HEK293T (cell line): ENCODE measurements around the gene AANAT.

Source experiments
- BHLHE40 ChIP-seq: fragments of 450-650 bp; IDR thresholded peaks from 2 replicates; pipeline ENCODE4 v1.6.1; 2016; ENCODE audit warnings: mild to moderate bottlenecking, moderate library complexity, borderline replicate concordance
- CTBP1 ChIP-seq: fragments of 450-650 bp; IDR thresholded peaks from 2 replicates; pipeline ENCODE4 v1.6.1; 2016; ENCODE audit warnings: borderline replicate concordance
- ELF4 ChIP-seq: fragments of 450-650 bp; IDR thresholded peaks from 2 replicates; pipeline ENCODE4 v1.6.1; 2017; ENCODE audit warnings: antibody characterized with exemption
- FOXK2 ChIP-seq: fragments of 450-650 bp; IDR thresholded peaks from 2 replicates; pipeline ENCODE4 v1.6.1; 2016; ENCODE audit warnings: mild to moderate bottlenecking
- FOXM1 ChIP-seq: fragments of 450-650 bp; IDR thresholded peaks from 2 replicates; pipeline ENCODE4 v1.6.1; 2017; ENCODE audit warnings: mild to moderate bottlenecking, borderline replicate concordance
- HDGF ChIP-seq: fragments of 450-650 bp; IDR thresholded peaks from 2 replicates; pipeline ENCODE4 v1.6.1; 2017; ENCODE audit warnings: antibody characterized with exemption, borderline replicate concordance
- L3MBTL2 ChIP-seq: fragments of 450-650 bp; conservative IDR thresholded peaks from 2 replicates; pipeline ENCODE4 v1.6.1; 2016; ENCODE audit warnings: mild to moderate bottlenecking
- LEF1 ChIP-seq: fragments of 450-650 bp; IDR thresholded peaks from 2 replicates; pipeline ENCODE4 v1.6.1; 2017; ENCODE audit warnings: mild to moderate bottlenecking, borderline replicate concordance
- NFRKB ChIP-seq: fragments of 450-650 bp; IDR thresholded peaks from 2 replicates; pipeline ENCODE4 v1.6.1; 2016; ENCODE audit warnings: mild to moderate bottlenecking, moderate library complexity
- PKNOX1 ChIP-seq: fragments of 450-650 bp; IDR thresholded peaks from 2 replicates; pipeline ENCODE4 v1.6.1; 2016
- SP1 ChIP-seq: fragments of 450-650 bp; IDR thresholded peaks from 2 replicates; pipeline ENCODE4 v1.6.1; 2017

DNA sequence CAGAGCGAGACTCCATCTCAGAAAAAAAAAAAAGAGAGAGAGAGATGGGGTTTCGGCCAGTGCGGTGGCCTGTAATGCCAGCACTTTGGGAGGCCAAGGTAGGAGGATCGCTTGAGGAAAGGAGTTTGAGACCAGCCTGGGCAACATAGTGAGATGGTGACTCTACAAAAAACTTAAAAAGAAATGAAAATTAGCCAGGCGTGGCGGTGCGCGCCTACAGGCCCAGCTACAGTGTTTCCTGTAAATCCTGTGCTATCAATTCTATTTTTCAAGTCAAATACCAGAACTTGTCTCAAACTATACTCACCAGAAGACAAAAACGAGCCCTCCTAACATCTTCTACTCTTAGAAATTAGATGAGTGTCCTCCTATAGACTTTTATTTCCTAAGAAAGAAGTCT lies 33.7 kb upstream of the AANAT start:
- TF ChIP-seq PKNOX1 (no peak), HDGF (no peak), BHLHE40 (no peak), NFRKB (no peak), CTBP1 (no peak), LEF1 (no peak), FOXM1 (no peak), SP1 (no peak), ELF4 (no peak), L3MBTL2 (no peak), FOXK2 (no peak)
